Renal pelvis (tissue), 4 donors: Measurements from ENCODE around the gene CD151. TPM values are rescaled to one million over a fixed set of nuclear protein-coding genes. Genes with fewer than 3 reads are reported as not detected.

Experiments
- DNase-seq: peaks from one replicate; pipeline ENCODE4 v3.0.0-alpha.2; 2013
- polyA plus RNA-seq, 3 donors: library from polyadenylated mRNA; unstranded; fragments of 120-200 nt; gene quantifications; one replicate each; pipeline ENCODE4 v1.2.1, GENCODE V29; 2013; ENCODE audit not compliant: insufficient read length in 3 of 3

The CD151 gene
- polyA plus RNA-seq, 3 donors = 207 to 225 (median 220) TPM

- DNase-seq = no peak
Measured at GRCh38 chr11:825366-826226, 7.2 kb upstream of the CD151 start.

DNA sequence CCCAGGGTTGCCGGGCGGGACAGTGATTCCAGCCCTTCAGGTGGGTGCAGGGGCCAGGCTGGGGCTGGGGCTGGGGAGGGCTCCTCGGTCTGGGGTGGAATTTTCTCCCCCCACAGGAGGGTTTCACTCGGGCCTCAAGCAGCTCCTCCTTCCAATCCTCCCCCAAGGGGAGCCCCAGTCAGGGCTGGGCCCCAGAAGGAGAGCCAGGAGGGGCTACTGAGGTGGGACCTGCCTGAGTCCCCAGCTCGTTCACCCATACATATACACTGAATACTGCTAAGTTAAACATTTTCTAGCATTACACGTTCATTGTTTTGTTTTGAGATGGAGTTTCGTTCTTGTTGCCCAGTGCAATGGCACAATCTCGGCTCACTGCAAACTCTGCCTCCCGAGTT, 6.5 kb upstream of the CD151 start:
- no peak for DNase-seq

DNA sequence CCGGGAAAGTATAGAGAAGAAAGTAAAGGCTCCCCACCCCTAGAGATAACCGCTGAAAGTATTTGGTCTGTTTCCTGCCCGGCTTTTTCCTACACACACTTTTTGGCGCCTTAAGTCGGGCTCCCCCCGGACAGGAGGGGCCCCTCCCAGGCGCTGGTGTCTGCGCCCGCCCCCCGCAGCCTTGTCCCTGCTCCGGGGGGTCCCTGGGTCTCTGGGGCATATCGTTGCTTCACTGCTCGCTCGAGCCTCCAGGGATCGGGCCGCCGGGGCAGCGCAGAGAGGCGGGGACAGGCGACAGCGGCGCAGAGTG, 6.0 kb upstream of the CD151 start:
- DNase-seq = no peak

DNA sequence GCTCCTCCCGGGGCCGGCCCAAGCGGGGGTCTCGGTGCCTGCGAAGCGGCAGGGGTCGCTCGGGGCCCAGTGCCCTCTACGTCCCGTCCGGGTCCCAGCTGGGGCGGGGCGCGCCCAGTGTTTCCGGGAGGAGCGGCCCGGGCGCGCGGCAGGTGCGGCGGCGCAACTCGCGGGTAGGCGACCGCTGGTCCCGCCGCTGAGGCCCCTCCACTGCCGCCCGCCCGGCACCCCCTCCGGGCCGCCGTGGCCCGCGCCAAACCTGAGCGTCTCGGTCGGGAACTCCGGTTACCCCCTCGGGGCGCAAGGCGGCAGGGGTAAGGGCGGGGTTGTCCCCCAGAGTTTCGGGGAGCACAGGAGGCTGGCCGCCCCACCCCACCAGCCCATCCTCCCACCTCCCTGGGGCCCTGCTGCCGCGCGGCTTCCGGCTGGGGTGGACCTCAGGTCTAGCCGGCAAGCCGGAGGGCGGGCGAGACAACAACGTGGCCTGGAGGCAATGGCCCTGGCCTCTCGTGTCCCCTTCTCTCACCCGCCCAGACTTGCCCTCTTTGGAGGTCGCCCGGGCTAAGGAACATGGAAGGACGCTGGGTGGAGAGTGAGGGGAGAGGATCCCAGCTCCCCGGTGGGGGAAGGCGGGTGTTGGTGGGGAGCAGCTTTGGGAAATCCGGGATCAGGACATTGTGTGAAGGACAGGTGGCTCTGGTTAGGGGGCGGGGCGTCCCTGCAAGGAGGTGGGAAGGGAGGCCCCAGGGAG, 5.4 kb upstream of the CD151 start:
- no peak for DNase-seq

DNA sequence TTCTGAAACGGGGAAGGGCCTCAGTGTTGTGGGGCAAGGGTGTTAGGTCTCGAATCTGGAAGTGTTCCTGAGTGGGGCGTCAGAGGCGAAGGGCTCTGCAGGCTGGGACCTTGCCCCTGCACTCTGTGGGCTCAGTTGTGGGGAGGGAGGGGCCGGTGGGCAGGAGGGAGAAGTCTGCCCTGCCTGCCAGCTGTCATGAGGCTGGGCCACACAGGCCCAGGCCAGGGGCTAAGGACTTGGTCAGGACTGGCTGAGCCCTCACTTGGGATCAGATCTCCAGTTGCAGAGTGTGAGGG, 4.9 kb upstream of the CD151 start, which contains the start of gene CRACR2B:
TSS of gene CRACR2B (plus strand) at position 23 of the 296 bp plus-strand sequence. CDS start 689 bp downstream, outside the sequence.
- no peak for DNase-seq

DNA sequence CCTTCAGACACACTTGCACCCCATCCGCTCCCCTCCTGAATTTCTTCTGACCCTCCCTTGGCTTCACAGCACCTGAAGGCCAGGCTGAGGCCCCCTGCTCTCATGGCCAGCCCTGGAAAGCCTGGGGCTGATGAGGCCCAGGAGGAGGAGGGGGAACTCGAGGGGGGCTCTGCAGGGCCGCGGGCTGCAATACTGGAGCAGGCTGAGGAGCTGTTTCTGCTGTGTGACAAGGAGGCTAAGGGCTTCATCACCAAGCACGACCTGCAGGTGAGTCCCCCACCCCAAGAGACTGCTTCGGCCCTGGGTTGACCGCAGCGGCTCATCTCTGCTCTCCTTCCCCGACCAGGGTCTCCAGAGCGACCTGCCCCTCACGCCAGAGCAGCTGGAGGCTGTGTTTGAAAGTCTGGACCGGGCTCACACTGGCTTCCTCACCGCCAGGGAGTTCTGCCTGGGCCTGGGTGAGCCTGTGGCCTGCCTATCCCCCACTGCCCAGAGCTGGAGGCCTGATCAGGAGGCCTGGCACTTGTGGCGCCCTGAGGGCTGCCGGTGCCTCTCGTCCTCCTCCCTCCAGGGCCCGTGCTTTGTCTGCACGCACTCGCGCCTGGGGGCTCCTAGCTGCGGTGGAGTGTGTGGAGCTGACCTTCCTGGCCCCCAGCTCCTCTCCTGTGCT, 4.1 kb upstream of the CD151 start:
- no peak for DNase-seq

DNA sequence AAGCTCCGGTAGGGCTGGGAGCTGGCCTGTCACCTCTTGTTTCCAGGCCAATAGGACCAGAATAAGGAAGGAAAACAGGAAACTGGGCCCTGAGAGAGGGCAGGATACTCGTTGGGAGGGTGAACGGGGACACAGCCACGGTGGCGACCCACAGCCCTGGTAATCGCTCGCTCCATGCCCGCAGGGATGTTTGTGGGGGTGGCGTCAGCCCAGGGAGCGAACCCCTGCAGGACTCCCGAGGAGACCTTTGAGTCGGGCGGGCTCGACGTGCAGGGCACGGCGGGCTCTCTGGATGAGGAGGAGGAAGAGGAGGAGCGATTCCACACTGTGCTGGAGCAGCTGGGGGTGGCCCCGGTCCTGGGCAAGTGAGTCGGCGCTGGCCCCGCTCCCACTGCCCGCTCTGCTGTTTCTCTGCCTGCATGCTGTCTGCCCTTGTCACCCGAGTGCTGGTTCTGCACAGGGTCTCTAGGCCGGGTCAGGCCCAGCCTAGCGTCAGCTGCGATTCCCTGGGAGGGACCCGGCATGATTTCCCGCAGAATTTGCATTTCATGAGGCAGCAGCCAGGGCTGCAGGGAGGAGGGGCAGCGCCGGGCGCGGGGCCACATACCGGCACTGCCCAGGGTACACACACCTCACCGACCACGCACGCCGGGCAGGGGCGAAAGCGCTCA, 3.4 kb upstream of the CD151 start:
- no peak for DNase-seq

GRCh38 chr11:829847-830294, 2.9 kb upstream of the CD151 start:
- no peak for DNase-seq

- peak; percentile 73 for DNase-seq
Measured at GRCh38 chr11:830295-831117, 2.2 kb upstream of the CD151 start.

- DNase-seq = no peak
Measured at GRCh38 chr11:831118-831864, 1.5 kb upstream of the CD151 start.

- no peak for DNase-seq
Measured at GRCh38 chr11:831961-832528, 707 bp upstream of the CD151 start.

DNA sequence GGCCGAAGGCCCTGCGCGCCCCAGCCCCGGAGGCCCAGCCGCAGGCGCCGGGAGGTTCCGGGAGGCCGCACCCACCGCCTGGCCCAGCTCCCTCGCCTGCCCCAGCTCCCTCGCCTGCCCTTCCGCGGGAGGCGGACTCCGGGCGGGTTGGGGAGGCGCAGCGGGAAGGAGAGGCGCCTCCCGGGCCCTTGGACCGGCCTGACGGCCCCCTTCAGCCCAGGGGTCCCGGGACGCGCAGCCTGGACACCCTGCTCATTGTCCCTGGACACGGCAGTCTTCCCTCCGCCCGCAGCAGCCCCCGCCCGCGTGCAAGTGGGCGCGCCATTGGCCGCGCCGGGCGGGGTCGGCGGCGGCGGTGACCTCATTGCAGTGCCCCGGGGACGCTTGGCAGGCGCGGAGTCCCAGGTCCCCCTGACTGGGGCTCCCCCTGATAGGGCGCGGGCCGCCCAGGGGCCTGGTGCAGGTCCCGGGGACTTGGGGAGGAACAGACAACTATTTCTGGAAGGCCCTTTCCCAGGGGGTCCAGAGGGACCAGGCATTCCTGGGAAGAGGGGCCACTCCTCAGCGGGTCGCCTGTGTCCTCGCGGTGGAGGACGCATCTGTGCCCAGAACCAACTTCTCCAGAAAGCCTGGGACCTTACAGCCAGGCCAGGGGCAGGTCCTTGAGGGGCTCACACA, 501 bp downstream of the CD151 start:
- peak; percentile 58 for DNase-seq

- DNase-seq = no peak
Measured at GRCh38 chr11:833849-834311, 1.1 kb downstream of the CD151 start.

- peak; percentile 77 for DNase-seq
Measured at GRCh38 chr11:834371-835316, 1.9 kb downstream of the CD151 start.

- DNase-seq = no peak
Measured at GRCh38 chr11:836274-836673, 3.5 kb downstream of the CD151 start.

GRCh38 chr11:836700-837099, 3.9 kb downstream of the CD151 start:
- no peak for DNase-seq

GRCh38 chr11:837189-837989, 4.6 kb downstream of the CD151 start:
- DNase-seq = no peak

DNA sequence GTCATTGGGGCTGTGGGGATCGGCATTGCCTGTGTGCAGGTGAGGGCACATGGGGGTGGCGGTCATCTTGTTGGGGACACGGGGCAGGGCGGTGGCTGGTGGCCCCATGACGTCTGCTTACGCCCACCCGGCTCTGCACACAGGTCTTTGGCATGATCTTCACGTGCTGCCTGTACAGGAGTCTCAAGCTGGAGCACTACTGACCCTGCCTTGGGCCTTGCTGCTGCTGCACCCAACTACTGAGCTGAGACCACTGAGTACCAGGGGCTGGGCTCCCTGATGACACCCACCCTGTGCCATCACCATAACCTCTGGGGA, 5.2 kb downstream of the CD151 start:
- no peak for DNase-seq
